HG02840 (cell line): ENCODE results near the gene AKAP9.
"Not testable (repeated sequence)": the region's sequence is repeated elsewhere in the genome, so short reads cannot be mapped to it uniquely, and the experiment has no call there.

Experiments
- ATAC-seq: cut with Tn5 transposase; IDR thresholded peaks from one replicate; pipeline ENCODE4 v1.9.1; 2021; ENCODE audit warnings: mild to moderate bottlenecking, moderate library complexity, moderate number of reproducible peaks; ENCODE audit not compliant: unreplicated experiment, low FRiP score

Gene AKAP9

DNA sequence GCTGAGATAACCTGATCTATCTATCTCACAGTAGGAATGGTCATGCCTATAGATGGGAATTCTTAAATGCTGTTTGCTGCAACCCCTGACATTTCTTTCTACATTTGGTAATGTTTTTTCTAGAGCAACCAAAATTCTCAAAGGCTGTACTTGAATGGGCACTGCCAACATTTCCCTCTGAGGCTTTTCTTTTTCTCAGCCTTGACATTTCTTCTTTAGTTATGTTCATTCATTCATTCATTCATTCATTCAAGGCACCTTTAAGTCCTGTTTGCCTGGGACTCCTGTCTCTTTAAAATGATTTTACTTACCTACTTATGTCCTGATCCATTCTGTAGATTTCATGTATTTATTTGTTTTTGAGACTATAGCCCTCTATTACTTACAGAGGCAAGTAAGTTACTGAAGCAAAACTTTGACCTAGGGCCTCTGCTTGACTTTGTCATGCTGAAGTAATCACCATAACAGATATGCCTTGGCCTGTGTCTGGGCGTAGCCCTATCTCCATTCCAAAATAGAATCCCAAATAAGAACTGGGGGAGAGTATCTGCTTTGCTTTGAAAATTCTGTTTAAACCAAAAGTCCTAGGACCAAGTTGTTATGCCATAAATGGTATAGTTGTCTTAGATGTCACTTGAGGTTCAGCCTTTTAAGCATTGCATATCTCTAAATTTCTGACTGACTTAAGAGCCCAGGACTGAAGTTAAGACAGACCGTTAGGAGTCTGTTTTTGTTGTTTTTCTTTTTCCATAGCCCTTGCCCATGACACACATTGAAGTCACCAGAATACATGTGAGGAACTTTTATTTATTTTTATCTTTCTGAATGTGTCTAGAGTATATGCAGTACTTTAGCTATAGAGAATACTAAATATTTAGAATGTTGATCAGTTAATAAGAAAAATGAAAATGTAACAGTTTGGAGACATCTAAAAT, 59.2 kb downstream of the AKAP9 start:
- ATAC-seq: no peak

DNA sequence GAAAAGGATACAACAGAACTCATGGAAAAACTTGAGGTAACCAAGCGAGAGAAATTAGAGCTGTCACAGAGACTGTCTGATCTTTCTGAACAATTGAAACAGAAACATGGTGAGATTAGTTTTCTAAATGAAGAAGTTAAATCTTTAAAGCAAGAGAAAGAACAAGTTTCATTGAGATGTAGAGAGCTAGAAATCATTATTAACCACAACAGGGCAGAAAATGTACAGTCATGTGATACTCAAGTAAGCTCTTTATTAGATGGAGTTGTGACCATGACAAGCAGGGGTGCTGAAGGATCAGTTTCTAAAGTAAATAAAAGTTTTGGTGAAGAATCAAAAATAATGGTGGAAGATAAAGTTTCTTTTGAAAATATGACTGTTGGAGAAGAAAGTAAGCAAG, 62.1 kb downstream of the AKAP9 start:
- ATAC-seq: no peak

GRCh38 chr7:92006046-92006445, 65.4 kb downstream of the AKAP9 start:
- no peak for ATAC-seq

DNA sequence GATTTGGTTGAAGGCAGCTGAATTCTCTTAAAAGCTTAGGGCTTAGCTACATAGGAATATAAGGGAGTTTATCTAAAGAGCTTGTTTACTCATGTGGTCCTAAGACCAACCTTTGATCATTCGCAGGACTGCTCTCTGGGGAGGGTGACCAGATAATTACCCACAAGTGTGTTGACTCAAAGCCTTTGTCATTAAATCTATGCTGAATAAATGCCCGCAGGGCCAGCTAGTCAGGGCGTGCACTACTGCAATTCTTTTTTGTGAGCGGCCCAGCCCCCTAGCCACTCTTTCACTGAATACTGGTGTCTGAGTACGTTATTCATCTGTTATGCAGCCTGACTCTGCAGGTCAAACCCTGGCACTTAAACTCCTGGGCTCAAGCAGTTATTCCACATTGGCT, 69.6 kb downstream of the AKAP9 start:
- no peak for ATAC-seq

DNA sequence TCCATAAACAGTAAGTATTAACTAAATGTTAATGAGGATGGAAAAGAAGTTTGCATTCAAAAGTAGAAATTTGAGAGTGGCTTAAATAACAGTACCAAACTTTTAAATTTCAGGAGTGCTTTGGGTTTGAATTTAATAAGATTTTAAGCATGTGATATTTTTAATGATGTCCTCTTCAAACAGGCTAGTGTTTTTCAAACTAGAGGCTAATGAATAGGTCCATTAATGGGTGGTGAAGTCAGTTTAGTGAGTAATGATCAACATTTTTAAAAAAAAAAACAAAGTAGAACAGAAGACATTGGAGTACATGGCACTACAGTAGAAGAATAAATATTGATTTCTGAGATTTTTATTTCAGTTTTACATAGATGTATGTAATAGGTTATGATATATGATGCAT, 72.9 kb downstream of the AKAP9 start:
- ATAC-seq: no peak

- ATAC-seq: no peak
Measured at GRCh38 chr7:92020636-92021035, 80.0 kb downstream of the AKAP9 start.

DNA sequence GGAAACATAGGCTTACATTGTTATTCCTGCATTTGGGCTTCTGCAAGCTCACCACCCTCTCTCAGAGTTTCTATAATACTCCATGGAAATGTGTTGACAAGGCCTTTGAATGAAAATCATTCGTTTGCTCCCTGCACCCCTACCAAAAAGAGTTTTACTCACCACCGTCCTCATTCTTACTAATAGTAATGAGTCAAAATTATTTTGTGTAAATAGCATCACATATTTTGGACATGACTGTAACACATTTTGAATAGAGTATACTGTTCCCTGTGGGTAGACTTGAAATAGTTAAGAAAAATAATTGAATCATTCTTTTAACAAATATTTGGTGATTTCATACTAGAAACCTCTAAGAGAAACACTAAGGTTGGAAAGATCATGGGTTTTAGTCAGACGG, 84.6 kb downstream of the AKAP9 start:
- ATAC-seq: no peak

DNA sequence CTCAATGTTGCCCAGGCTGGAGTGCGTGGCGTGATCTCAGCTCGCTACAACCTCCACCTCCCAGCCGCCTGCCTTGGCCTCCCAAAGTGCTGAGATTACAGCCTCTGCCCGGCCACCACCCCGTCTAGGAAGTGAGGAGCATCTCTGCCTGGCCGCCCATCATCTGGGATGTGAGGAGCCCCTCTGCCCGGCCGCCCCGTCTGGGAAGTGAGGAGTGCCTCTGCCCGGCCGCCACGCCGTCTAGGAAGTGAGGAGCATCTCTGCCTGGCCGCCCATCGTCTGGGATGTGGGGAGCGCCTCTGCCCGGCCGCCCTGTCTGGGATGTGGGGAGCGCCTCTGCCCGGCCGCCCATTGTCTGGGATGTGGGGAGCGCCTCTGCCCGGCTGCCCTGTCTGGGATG, 86.0 kb downstream of the AKAP9 start:
- ATAC-seq: not testable (repeated sequence)

DNA sequence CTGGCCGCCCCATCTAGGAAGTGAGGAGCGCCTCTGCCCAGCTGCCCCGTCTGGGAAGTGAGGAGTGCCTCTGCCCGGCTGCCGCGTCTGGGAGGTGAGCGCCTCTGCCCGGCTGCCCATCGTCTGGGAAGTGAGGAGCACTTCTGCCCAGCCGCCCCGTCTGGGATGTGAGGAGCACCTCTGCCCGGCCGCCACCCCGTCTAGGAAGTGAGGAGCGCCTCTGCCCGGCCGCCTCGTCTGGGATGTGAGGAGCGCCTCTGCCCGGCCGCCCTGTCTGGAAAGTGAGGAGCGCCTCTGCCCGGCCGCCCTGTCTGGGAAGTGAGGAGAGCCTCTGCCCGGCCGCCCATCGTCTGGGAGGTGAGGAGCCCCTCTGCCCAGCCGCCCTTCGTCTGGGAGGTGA, 86.5 kb downstream of the AKAP9 start:
- not testable (repeated sequence) for ATAC-seq

GRCh38 chr7:92028226-92028625, 87.6 kb downstream of the AKAP9 start:
- no peak for ATAC-seq

DNA sequence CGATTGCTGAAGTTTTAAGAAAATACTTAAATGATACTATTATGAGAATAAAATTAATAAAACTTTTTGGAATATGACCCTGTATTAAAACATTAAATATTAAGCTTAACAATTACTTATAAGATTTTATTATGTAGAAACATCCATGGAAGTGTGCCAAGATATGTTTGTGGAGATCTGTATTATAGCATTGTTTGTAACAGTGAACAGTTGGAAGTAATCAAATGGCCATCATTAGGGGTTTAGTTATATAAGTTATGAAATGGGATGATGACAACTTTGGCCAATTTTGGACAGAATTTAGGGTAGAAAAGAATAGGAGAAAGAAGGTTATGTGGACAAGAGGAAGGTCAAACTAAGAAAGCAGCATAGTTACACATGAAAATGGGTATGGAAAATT, 88.0 kb downstream of the AKAP9 start:
- no peak for ATAC-seq

- no peak for ATAC-seq
Measured at GRCh38 chr7:92034116-92034515, 93.5 kb downstream of the AKAP9 start.

GRCh38 chr7:92035576-92035975, 94.9 kb downstream of the AKAP9 start:
- ATAC-seq: no peak

DNA sequence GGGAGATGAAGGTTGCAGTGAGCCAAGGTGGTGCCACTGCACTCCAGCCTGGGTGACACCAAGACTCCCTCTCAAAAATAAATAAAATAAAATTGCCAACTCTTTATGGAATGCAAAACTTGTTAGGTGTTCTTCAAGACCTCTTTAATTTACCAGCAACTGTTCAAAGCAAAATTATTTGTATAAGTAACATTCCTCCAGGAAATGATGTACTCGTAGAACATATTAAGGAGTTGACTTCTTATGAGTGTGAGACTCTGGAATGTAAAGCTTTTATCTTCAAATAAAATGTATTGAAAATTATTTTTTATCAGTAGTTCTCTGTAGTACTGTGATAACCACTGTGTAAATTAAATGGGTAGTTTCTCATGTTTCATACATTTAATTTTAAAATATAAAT, 99.2 kb downstream of the AKAP9 start:
- ATAC-seq: no peak

DNA sequence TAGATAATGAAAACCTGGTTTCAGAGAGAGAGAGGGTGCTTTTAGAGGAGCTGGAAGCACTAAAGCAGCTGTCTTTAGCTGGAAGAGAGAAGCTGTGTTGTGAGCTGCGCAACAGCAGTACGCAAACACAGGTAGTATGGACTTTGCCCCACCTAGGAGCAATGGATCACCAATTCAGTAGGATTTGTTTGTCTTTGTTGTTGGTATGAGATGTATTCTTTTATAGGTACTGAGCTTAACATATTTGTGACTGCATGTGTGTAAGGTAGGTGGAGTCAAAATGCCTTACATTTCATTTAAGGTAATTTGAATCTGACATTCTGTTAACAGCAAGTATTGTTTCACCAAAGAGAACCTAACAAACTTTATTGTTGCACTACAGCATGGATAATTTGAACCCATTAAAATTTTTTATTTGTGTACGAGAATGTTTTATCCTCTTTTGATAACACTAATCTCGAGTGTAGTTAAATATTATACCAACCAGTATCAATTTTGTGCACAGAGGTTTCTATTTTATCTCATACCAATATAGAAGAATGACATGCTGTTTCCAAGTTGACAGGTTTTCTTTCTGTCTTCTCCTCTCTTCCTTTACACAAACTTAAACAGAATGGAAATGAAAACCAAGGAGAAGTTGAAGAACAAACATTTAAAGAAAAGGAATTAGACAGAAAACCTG, 101.5 kb downstream of the AKAP9 start:
- no peak for ATAC-seq

DNA sequence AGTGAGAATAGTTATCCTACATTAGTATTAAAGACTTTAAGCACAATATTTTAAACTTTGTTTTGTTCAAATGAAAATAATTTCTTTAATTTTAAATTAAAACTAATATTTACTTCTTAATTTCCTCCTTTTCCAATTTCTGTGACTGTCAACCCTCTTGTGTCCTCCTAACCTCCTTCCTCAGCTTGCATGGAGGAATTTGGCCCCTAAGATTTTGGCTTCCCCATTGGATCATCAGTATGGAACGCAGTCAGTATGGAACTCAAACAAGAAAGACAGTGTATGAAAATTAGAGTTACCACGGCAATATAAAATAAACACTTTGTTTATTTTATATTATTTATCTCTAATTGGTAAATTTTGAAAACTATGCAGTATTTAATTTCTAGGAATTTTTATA, 102.4 kb downstream of the AKAP9 start:
- ATAC-seq: no peak

- no peak for ATAC-seq
Measured at GRCh38 chr7:92043637-92044036, 103.0 kb downstream of the AKAP9 start.

- no peak for ATAC-seq
Measured at GRCh38 chr7:92044148-92044547, 103.5 kb downstream of the AKAP9 start.

GRCh38 chr7:92044940-92045339, 104.3 kb downstream of the AKAP9 start:
- no peak for ATAC-seq

DNA sequence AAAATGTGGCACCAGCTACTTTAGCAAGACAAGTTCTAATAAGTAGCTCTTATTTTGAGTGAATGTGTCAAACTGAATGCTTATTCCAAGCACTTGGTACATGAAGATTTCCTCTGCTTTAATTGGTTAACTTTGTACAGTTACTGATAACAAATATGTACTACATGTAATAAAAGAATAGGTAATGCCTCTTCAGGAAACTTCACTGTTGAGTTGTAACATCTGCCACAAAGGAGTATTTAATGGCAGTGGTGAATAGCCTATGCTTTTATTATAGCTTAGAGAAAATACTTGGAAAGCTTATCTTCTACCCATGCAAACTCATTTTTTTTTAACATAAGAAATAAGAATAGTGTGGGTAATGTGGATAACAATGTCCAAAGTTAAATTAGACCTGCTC, 111.0 kb downstream of the AKAP9 start:
- no peak for ATAC-seq

DNA sequence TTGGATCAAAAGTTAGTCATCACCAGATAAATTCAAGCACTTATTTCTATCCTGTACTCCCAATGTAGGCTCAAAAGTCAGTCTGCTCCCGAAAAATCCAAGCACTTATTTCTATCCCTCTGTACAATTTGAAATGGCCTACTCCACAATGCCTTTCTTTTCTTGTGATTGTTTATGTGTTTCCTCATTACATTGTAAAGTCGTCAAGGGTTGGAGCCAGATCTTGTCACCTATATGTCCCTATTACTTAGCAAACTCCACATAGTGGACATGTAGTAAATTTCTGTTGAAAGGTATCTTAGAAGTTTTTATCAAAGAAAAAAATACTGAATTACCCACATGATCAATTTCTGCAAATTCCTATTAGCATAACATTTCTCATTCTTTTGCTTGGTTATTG, 111.5 kb downstream of the AKAP9 start:
- ATAC-seq: no peak

GRCh38 chr7:92052684-92053083, 112.0 kb downstream of the AKAP9 start:
- no peak for ATAC-seq
